PFSK-1 (cell line): ENCODE data around the gene PTPRN2.

Experiments used
- FOXP2 ChIP-seq: optimal IDR thresholded peaks from 2 replicates; pipeline ENCODE3; 2011; ENCODE audit warnings: borderline replicate concordance, control low read depth, inconsistent platforms; ENCODE audit not compliant: insufficient read depth; ENCODE audit errors: extremely low read length, extremely low read depth
- POLR2AphosphoS5 ChIP-seq: IDR thresholded peaks from 2 replicates; pipeline ENCODE4 v1.6.1; 2012; ENCODE audit warnings: low read depth, mild to moderate bottlenecking, control low read depth, low read length, moderate library complexity
- REST ChIP-seq, 2 experiments: IDR thresholded peaks; 2 replicates each; pipeline versions ENCODE4 v1.6.1 to v1.8.0; 2011 to 2012; ENCODE audit warnings: low read depth in 2 of 2, low read length in 2 of 2, control low read depth in 1 of 2, inconsistent platforms in 1 of 2, mild to moderate bottlenecking in 1 of 2, moderate library complexity in 1 of 2; ENCODE audit not compliant: insufficient read depth in 1 of 2
- SIN3A ChIP-seq: IDR thresholded peaks from 2 replicates; pipeline ENCODE4 v1.6.1; 2012; ENCODE audit warnings: mild to moderate bottlenecking, low read length, moderate library complexity, borderline replicate concordance; ENCODE audit not compliant: insufficient read depth
- TAF1 ChIP-seq: IDR thresholded peaks from 2 replicates; pipeline ENCODE4 v1.6.1; 2012; ENCODE audit warnings: low read length, control low read depth, borderline replicate concordance; ENCODE audit not compliant: insufficient read depth

Gene PTPRN2

GRCh38 chr7:158025686-158026600 lies 561.7 kb downstream of the PTPRN2 start:
- TF ChIP-seq FOXP2 (no peak), POLR2AphosphoS5 (no peak), TAF1 (no peak)

- TF ChIP-seq POLR2AphosphoS5, result no peak
- TF ChIP-seq REST (IDR thresholded peaks at IDR 0.05; ENCODE audit: insufficient read depth in 1 of 2, low read depth in 2 of 2, low read length in 2 of 2), result no peak
- no peak for TF ChIP-seq SIN3A
- no peak for TF ChIP-seq TAF1
- TF ChIP-seq FOXP2, result no peak
These were observed 562.7 kb downstream of the PTPRN2 start for GRCh38 chr7:158024881-158025280.

GRCh38 chr7:158024351-158024715 lies 563.3 kb downstream of the PTPRN2 start:
- no peak for TF ChIP-seq SIN3A
- TF ChIP-seq POLR2AphosphoS5, result no peak
- no peak for TF ChIP-seq FOXP2
- no peak for TF ChIP-seq TAF1
- TF ChIP-seq REST (IDR thresholded peaks at IDR 0.05; ENCODE audit: insufficient read depth in 1 of 2, low read depth in 2 of 2, low read length in 2 of 2), result no peak

GRCh38 chr7:158023681-158024350 lies 563.8 kb downstream of the PTPRN2 start:
- TF ChIP-seq TAF1 (no peak), REST (IDR thresholded peaks at IDR 0.05; ENCODE audit: insufficient read depth in 1 of 2, low read depth in 2 of 2, low read length in 2 of 2) (no peak), POLR2AphosphoS5 (no peak), SIN3A (no peak), FOXP2 (no peak)

- no peak for TF ChIP-seq POLR2AphosphoS5
- TF ChIP-seq TAF1, result no peak
- TF ChIP-seq SIN3A, result no peak
- no peak for TF ChIP-seq FOXP2
- no peak for TF ChIP-seq REST (IDR thresholded peaks at IDR 0.05; ENCODE audit: insufficient read depth in 1 of 2, low read depth in 2 of 2, low read length in 2 of 2)
These were observed 564.5 kb downstream of the PTPRN2 start for GRCh38 chr7:158023157-158023556.
